Neural cell (in vitro differentiated cells): ENCODE results near the gene GNAL.
"Not testable (repeated sequence)": the region's sequence is repeated elsewhere in the genome, so short reads cannot be mapped to it uniquely, and the experiment has no call there.

Experiments
- EP300 ChIP-seq: fragments of 450-650 bp; conservative IDR thresholded peaks from 2 replicates; pipeline ENCODE4 v1.6.1; 2014; ENCODE audit warnings: antibody characterized with exemption, mild to moderate bottlenecking, moderate library complexity; ENCODE audit not compliant: poor library complexity, severe bottlenecking
- EZH2 ChIP-seq: fragments of 200-600, 300-800 bp; shearing (Covaris generic), sonication (generic); IDR thresholded peaks from 2 replicates; pipeline ENCODE4 v1.6.1; 2014; ENCODE audit warnings: antibody characterized with exemption, low read length, borderline replicate concordance, mild to moderate bottlenecking; ENCODE audit not compliant: insufficient read depth, poor library complexity, severe bottlenecking
- REST ChIP-seq: IDR thresholded peaks from 2 replicates; pipeline ENCODE4 v1.6.1; 2012; ENCODE audit warnings: borderline replicate concordance
- SMC3 ChIP-seq: fragments of 450-650 bp; conservative IDR thresholded peaks from 2 replicates; pipeline ENCODE4 v1.6.1; 2014; ENCODE audit warnings: antibody characterized with exemption, mild to moderate bottlenecking, moderate library complexity; ENCODE audit not compliant: poor library complexity
- TAF1 ChIP-seq: IDR thresholded peaks from 2 replicates; pipeline ENCODE4 v1.6.1; 2012; ENCODE audit warnings: low read depth
- TF ChIP-seq, protein P1 (sequence below): fragments of 450-650 bp; IDR thresholded peaks from 2 replicates; pipeline ENCODE4 v1.5.1; 2014; ENCODE audit warnings: antibody characterized with exemption, mild to moderate bottlenecking, moderate library complexity; ENCODE audit not compliant: poor library complexity, severe bottlenecking

DNA sequence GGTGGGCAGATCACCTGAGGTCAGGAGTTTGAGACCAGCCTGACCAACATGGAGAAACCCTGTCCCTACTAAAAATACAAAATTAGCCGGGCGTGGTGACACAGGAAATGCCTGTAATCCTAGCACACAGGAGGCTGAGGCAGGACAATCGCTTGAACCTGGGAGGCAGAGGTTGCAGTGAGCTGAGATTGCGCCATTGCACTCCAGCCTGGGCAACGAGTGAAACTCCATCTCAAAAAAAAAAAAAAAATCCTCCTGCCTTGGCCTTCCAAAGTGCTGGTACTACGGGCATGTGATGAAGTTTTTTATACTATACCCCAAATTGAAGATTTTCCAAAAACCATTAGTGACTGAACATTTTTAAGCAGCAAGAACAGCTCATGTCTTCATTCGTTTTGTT lies 203.4 kb downstream of the GNAL start:
- TF ChIP-seq EP300, TAF1, SMC3, EZH2, REST: not testable (repeated sequence)
- TF ChIP-seq, protein P1, sequence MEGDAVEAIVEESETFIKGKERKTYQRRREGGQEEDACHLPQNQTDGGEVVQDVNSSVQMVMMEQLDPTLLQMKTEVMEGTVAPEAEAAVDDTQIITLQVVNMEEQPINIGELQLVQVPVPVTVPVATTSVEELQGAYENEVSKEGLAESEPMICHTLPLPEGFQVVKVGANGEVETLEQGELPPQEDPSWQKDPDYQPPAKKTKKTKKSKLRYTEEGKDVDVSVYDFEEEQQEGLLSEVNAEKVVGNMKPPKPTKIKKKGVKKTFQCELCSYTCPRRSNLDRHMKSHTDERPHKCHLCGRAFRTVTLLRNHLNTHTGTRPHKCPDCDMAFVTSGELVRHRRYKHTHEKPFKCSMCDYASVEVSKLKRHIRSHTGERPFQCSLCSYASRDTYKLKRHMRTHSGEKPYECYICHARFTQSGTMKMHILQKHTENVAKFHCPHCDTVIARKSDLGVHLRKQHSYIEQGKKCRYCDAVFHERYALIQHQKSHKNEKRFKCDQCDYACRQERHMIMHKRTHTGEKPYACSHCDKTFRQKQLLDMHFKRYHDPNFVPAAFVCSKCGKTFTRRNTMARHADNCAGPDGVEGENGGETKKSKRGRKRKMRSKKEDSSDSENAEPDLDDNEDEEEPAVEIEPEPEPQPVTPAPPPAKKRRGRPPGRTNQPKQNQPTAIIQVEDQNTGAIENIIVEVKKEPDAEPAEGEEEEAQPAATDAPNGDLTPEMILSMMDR: not testable (repeated sequence)
